Esophagus muscularis mucosa (tissue), 4 donors: ENCODE measurements around the gene OCEL1. TPM values are rescaled to one million over a fixed set of nuclear protein-coding genes. Genes with fewer than 3 reads are reported as not detected.

Source experiments
- DNase-seq: peaks from one replicate; pipeline ENCODE4 v3.0.0-alpha.2; 2017; ENCODE audit errors: extremely low spot score
- H3K27ac ChIP-seq, 4 donors: fragments of 200-600 bp; sonication (generic); replicated peaks in 1 of 4; 1 replicate in 3 of 4; 2 replicates in 1 of 4; pipeline ENCODE4 v1.5.1; 2016 to 2019; ENCODE audit warnings: mild to moderate bottlenecking in 1 of 4
- H3K27me3 ChIP-seq, 4 donors: fragments of 200-600 bp; sonication (generic); one replicate each; pipeline versions ENCODE4 v1.5.1 to v1.6.0; 2016 to 2019
- H3K36me3 ChIP-seq, 4 donors: fragments of 200-600 bp; sonication (generic); one replicate each; pipeline ENCODE4 v1.5.1; 2016 to 2019
- H3K4me1 ChIP-seq, 4 donors: fragments of 200-600 bp; sonication (generic); one replicate each; pipeline ENCODE4 v1.5.1; 2016 to 2019
- H3K4me3 ChIP-seq, 4 donors: fragments of 200-600 bp; sonication (generic); 1 replicate in 2 of 4; 2 replicates in 2 of 4; pipeline ENCODE4 v1.5.1; 2016 to 2019; ENCODE audit warnings: mild to moderate bottlenecking in 4 of 4, moderate library complexity in 1 of 4
- H3K9me3 ChIP-seq, 4 donors: fragments of 200-600 bp; sonication (generic); 1 replicate in 3 of 4; 2 replicates in 1 of 4; pipeline ENCODE4 v1.5.1; 2016 to 2019
- CTCF ChIP-seq, 3 experiments: fragments of 200-600 bp in 2 of 3; fragments of 450-650 bp in 1 of 3; sonication (generic) in 2 of 3; IDR thresholded peaks; one replicate each; pipeline ENCODE4 v1.5.1; 2017 to 2019; ENCODE audit warnings: antibody characterized with exemption in 3 of 3, mild to moderate bottlenecking in 2 of 3, moderate library complexity in 1 of 3
- EP300 ChIP-seq: sonication (generic); formaldehyde crosslinking; IDR thresholded peaks from one replicate; pipeline ENCODE4 v1.6.1; 2017; ENCODE audit warnings: antibody characterized with exemption
- POLR2A ChIP-seq: fragments of 450-650 bp; IDR thresholded peaks from one replicate; pipeline ENCODE4 v1.6.1; 2017; ENCODE audit warnings: antibody characterized with exemption, moderate library complexity, mild to moderate bottlenecking, low read depth
- POLR2AphosphoS5 ChIP-seq, 2 donors: sonication (generic); formaldehyde crosslinking; IDR thresholded peaks; one replicate each; pipeline ENCODE4 v1.6.1; 2017; ENCODE audit warnings: antibody characterized with exemption in 2 of 2
- WGBS: methylation state at CpG from one replicate; pipeline ENCODE4 v1.1.5; 2018; 5-methylcytosine and 5-hydroxymethylcytosine counted together
- intact Hi-C: fragments of 100-400 bp; cut with DNase I; formaldehyde crosslinking; loops from one replicate; pipeline ENCODE4 v1.15.1; 2023
- total RNA-seq, 4 donors: library from RNA; depleted of rRNA; stranded (reverse); fragments of >200 nt; gene quantifications; one replicate each; pipeline versions ENCODE4 v1.1.0 to v1.2.1, GENCODE V29; 2016

OCEL1 gene
- total RNA-seq, 4 donors from 2014 or later = 6.3 to 18.8 (median 7.8) TPM

- Histone ChIP-seq H3K36me3 (peaks cover 0 to 61% (median 5%) of the 10 kb centered on the region in 4 donors), H3K4me3 (no peak overlapping the region), H3K9me3 (peaks cover 0 to 6% (median 2%) of the 10 kb centered on the region in 4 donors), H3K27me3 (no peaks in the 10 kb centered on the region), H3K27ac (no peak overlapping the region), H3K4me1 (no peaks in the 10 kb centered on the region)
- WGBS = 89% methylated on average over 10 of the region's 10 CpGs
- no peak for TF ChIP-seq CTCF (IDR thresholded peaks at IDR 0.05)
- no peak for TF ChIP-seq POLR2AphosphoS5 (IDR thresholded peaks at IDR 0.05)
- TF ChIP-seq POLR2A = no peak
- TF ChIP-seq EP300 = no peak
- intact Hi-C loops = no loop called here
- no peak for DNase-seq
Measured at GRCh38 chr19:17254636-17255035, 28.6 kb downstream of the OCEL1 start.

- WGBS = 82% methylated on average over 8 of the region's 18 CpGs
- intact Hi-C loops = no loop called here
Measured at GRCh38 chr19:17255150-17255621, 29.2 kb downstream of the OCEL1 start.

GRCh38 chr19:17256130-17256529 is 30.1 kb downstream of the OCEL1 start:
- no peaks in the 10 kb centered on the region for H3K4me1 ChIP-seq
- H3K4me3 ChIP-seq = no peak overlapping the region
- peaks cover 0 to 10% (median 2%) of the 10 kb centered on the region in 4 donors for H3K9me3 ChIP-seq
- intact Hi-C loops = no loop called here
- 76% methylated on average over 3 of the region's 3 CpGs for WGBS
- no peak overlapping the region for H3K27ac ChIP-seq
- no peaks in the 10 kb centered on the region for H3K27me3 ChIP-seq
- DNase-seq = no peak
- peaks cover 0 to 61% (median 5%) of the 10 kb centered on the region in 4 donors for H3K36me3 ChIP-seq
- TF ChIP-seq POLR2AphosphoS5 (IDR thresholded peaks at IDR 0.05) (no peak), CTCF (IDR thresholded peaks at IDR 0.05) (no peak), EP300 (no peak), POLR2A (no peak)

More at GRCh38 chr19:17255150-17255621, 29.2 kb downstream of the OCEL1 start:
- TF ChIP-seq CTCF (IDR thresholded peaks at IDR 0.05) = no peak
- no peak for TF ChIP-seq POLR2AphosphoS5 (IDR thresholded peaks at IDR 0.05)
- TF ChIP-seq POLR2A = no peak
- TF ChIP-seq EP300 = no peak
- H3K36me3 ChIP-seq = peaks cover 0 to 62% (median 5%) of the 10 kb centered on the region in 4 donors
- H3K27ac ChIP-seq = no peak overlapping the region
- no peak for DNase-seq
- no peaks in the 10 kb centered on the region for H3K4me1 ChIP-seq
- H3K9me3 ChIP-seq = peaks cover 0 to 10% (median 2%) of the 10 kb centered on the region in 4 donors
- no peak overlapping the region for H3K4me3 ChIP-seq
- no peaks in the 10 kb centered on the region for H3K27me3 ChIP-seq

GRCh38 chr19:17259118-17259780 is 33.2 kb downstream of the OCEL1 start:
- Histone ChIP-seq H3K9me3 (peaks cover 0 to 10% (median 2%) of the 10 kb centered on the region in 4 donors), H3K36me3 (peaks cover 0 to 42% (median 3%) of the 10 kb centered on the region in 4 donors), H3K4me3 (no peak overlapping the region), H3K4me1 (no peaks in the 10 kb centered on the region), H3K27ac (no peak overlapping the region), H3K27me3 (no peaks in the 10 kb centered on the region)
- intact Hi-C loops = no loop called here
- DNase-seq = no peak
- TF ChIP-seq POLR2A (no peak), POLR2AphosphoS5 (IDR thresholded peaks at IDR 0.05) (no peak), EP300 (no peak)
- WGBS = 97% methylated on average over 8 of the region's 9 CpGs

- WGBS = 50% methylated on average over 1 of the region's 1 CpG
- intact Hi-C loops = no loop called here
- TF ChIP-seq POLR2AphosphoS5 (IDR thresholded peaks at IDR 0.05) (no peak), EP300 (no peak), CTCF (IDR thresholded peaks at IDR 0.05) (no peak), POLR2A (no peak)
Measured at GRCh38 chr19:17259934-17260333, 33.9 kb downstream of the OCEL1 start.

More at GRCh38 chr19:17259934-17260333, 33.9 kb downstream of the OCEL1 start:
- Histone ChIP-seq H3K4me3 (no peak overlapping the region), H3K27ac (no peak overlapping the region), H3K4me1 (no peaks in the 10 kb centered on the region), H3K9me3 (peaks cover 0 to 10% (median 2%) of the 10 kb centered on the region in 4 donors), H3K36me3 (peaks cover 0 to 42% (median 3%) of the 10 kb centered on the region in 4 donors), H3K27me3 (no peaks in the 10 kb centered on the region)
- no peak for DNase-seq
